Fibroblast of the aortic adventitia (primary cell): ENCODE measurements around the gene FLOT2. TPM values are rescaled to one million over a fixed set of nuclear protein-coding genes. Genes with fewer than 3 reads are reported as not detected.

Experiments used
- DNase-seq: peaks from one replicate; pipeline ENCODE4 v3.0.0-alpha.2; 2010; ENCODE audit warnings: low read depth
- H3K4me3 ChIP-seq: 2 replicates; pipeline ENCODE4 v1.5.1; 2011; ENCODE audit warnings: low read depth, mild to moderate bottlenecking, control low read depth, low read length, moderate library complexity
- total RNA-seq: library from RNA; depleted of rRNA; stranded (reverse); fragments of >200 nt; gene quantifications from 2 replicates; pipeline ENCODE4 v1.2.3, GENCODE V29; 2012; ENCODE audit warnings: low replicate concordance
- TF ChIP-seq, protein P1 (sequence below): IDR thresholded peaks from 2 replicates; pipeline ENCODE4 v1.5.1; 2011; ENCODE audit warnings: mild to moderate bottlenecking, low read length, control low read depth, inconsistent platforms; ENCODE audit not compliant: insufficient read depth

FLOT2 gene
- total RNA-seq, 1 donor: 39.9 TPM

DNA sequence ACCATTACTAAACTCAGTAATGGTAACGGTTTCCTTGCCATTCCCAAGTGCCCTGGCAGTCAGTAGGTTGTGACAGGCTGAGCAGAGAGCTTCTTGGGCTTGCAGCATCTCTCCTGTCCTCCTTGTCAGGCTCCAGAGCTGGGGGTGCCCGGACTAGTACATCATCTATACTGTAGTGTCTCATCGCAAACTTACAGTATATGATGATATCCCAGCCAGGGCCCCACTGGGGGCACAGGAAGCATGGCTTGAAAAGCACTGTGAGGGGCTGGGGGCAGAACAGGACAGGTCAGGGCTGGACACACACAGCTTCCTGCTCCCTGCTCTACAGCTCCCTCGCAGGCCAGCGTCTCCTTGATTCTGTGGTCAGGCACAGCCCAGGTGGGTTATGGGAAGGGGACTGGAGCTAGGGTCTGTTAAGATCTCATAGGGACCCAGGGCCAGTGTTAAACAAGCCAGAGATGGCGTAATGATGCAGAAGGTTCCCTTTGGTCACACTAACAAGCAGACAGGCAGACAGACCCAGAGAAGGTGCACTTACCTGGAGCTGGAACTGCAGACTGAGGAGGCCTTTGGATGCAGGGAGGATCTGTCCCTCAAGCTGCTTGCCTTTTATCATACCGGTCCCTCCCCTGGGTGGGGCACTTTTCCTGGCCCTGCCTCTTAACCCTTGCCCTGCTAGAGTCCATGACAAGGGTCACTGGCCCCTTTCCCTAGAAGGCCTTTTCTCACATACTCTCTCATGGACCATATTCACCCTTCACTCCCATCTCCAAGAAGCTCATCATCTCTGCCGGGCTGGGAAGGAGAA lies 35.9 kb downstream of the FLOT2 start:
- H3K4me3 ChIP-seq: no peak overlapping the region
- no peak for DNase-seq
- TF ChIP-seq, protein P1, sequence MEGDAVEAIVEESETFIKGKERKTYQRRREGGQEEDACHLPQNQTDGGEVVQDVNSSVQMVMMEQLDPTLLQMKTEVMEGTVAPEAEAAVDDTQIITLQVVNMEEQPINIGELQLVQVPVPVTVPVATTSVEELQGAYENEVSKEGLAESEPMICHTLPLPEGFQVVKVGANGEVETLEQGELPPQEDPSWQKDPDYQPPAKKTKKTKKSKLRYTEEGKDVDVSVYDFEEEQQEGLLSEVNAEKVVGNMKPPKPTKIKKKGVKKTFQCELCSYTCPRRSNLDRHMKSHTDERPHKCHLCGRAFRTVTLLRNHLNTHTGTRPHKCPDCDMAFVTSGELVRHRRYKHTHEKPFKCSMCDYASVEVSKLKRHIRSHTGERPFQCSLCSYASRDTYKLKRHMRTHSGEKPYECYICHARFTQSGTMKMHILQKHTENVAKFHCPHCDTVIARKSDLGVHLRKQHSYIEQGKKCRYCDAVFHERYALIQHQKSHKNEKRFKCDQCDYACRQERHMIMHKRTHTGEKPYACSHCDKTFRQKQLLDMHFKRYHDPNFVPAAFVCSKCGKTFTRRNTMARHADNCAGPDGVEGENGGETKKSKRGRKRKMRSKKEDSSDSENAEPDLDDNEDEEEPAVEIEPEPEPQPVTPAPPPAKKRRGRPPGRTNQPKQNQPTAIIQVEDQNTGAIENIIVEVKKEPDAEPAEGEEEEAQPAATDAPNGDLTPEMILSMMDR: no peak

GRCh38 chr17:28860363-28860808 lies 37.1 kb downstream of the FLOT2 start:
- no peak overlapping the region for H3K4me3 ChIP-seq
- DNase-seq: no peak
- TF ChIP-seq, protein P1: no peak

GRCh38 chr17:28858801-28859355 lies 38.7 kb downstream of the FLOT2 start:
- DNase-seq: no peak
- H3K4me3 ChIP-seq: no peak overlapping the region
- TF ChIP-seq, protein P1: no peak

DNA sequence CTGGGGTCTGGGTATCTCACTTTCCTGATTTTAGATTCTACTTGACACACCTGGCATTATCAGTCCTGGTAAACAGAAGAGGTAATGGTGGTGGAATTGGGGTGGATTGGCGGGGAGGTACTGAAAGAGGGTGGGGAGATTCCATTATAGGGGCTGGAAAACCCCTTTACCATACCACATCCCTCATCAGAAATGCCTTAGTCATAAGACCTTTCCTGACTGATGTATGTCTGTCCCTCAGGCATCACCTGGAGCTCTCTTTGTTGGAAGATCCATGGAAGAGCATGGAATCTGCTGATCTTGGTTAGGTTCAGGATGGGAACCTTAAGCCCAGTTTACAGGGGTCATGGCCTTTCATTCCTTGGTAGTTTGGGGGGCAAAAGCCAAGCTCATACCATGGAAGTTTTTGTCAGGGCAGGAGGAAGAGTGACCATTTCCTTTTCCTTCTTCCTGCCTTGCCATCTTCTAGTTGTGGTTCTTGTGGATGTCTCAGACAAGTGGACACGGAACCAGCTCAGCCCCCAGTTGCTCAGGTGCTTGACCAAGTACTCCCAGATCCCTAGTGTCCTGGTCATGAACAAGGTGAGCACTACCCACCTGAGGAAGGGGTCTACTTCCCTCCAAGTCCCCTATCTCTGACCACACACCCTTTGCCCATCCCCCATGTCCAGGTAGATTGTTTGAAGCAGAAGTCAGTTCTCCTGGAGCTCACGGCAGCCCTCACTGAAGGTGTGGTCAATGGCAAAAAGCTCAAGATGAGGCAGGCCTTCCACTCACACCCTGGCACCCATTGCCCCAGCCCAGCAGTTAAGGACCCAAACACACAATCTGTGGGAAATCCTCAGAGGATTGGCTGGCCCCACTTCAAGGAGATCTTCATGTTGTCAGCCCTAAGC lies 39.4 kb downstream of the FLOT2 start:
- H3K4me3 ChIP-seq: no peak overlapping the region
- TF ChIP-seq, protein P1: no peak
- no peak for DNase-seq

GRCh38 chr17:28856028-28856574 lies 41.4 kb downstream of the FLOT2 start:
- TF ChIP-seq, protein P1: no peak
- no peak overlapping the region for H3K4me3 ChIP-seq
- DNase-seq: no peak

GRCh38 chr17:28855336-28855679 lies 42.2 kb downstream of the FLOT2 start:
- peak overlapping the region; percentile 97 for H3K4me3 ChIP-seq
- TF ChIP-seq, protein P1: no peak
- DNase-seq: no peak
